Activated CD8-positive, alpha-beta memory T cell treated with anti-CD3 and anti-CD28 coated beads, Interleukin-2, amount 50 U/mL, for 4 hours (primary cell): Measurements from ENCODE around the gene LRCH4.
A peak's percentile ranks its signal among the peaks of the same experiment; 100 is the strongest.

Source experiments
- DNase-seq: peaks from one replicate; pipeline ENCODE4 v3.0.0-alpha.2; 2020

Gene LRCH4, protein sequence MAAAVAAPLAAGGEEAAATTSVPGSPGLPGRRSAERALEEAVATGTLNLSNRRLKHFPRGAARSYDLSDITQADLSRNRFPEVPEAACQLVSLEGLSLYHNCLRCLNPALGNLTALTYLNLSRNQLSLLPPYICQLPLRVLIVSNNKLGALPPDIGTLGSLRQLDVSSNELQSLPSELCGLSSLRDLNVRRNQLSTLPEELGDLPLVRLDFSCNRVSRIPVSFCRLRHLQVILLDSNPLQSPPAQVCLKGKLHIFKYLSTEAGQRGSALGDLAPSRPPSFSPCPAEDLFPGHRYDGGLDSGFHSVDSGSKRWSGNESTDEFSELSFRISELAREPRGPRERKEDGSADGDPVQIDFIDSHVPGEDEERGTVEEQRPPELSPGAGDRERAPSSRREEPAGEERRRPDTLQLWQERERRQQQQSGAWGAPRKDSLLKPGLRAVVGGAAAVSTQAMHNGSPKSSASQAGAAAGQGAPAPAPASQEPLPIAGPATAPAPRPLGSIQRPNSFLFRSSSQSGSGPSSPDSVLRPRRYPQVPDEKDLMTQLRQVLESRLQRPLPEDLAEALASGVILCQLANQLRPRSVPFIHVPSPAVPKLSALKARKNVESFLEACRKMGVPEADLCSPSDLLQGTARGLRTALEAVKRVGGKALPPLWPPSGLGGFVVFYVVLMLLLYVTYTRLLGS

DNA sequence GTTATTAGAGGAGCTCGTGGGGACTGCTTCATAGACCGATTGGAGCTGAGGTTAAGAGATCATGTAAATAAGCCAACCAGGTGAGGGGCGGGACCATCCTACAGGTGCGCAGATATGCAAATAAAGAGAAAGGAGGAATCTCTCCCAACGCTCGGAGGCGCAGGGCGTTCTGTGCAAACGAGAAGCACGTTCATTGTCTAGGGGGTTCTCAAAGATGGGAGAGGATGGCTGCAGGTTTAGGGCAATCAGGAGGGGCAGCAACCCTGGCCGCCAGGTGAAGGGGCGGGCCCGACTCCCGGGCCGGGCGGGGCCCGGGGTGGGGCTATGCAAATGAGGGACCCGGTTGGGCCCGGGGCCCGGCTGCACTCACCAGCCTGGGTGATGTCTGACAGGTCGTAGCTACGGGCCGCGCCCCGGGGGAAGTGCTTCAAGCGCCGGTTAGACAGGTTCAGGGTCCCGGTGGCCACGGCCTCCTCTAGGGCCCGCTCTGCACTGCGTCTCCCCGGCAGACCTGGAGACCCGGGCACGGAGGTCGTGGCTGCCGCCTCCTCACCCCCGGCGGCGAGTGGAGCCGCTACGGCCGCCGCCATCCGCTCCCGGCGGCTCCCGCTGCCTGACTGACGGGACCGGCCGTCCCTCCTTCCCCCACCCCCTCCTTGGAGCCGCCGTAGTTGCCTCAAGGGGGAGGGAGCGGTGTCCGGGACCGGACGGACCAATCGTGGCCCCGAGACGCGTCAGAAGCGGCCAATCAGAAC is at the start of gene LRCH4:
Gene LRCH4, minus strand, starts transcription at position 619 of the 755 bp plus-strand sequence. Its CDS starts 29 bp downstream, at position 590.
- DNase-seq: peak; percentile 57

DNA sequence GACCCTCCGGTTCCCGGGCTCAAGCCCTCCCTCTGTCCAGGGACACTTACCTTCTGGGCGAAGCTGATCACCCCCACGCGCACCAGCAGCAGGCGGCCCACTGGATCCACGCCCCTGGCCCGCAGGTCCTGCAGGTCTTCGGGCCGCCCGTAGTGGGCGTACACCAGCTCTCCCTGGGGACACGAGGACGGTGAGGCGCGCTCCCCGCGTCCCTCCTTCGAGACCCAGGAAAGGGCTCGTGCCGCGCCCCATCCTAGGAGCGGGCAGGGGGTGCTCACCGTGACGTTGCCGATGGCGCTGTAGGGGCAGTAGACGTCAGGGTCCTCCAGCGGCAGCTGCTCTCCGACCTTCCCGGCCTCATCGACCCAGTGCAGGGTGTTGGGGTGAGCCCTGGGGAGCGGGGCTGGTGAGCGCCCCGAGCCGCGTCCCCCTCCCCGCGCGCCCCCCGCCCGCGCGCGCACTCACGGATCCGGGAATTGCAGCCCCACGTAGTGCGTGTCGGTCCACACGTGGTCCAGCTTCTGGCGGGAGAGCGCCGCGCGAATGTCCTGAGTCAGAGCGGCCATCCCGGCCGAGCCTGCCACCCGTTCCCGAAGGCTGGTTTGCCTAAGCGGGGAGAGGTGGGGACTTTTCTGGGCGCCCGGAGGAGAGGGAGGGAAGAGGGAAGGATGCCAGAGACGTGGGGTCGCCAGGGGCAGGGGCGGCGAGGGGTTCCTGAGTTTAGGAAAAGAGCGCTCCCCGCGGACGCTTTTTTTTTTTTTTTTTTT is 47.2 kb upstream of the LRCH4 start:
- peak; percentile 54 for DNase-seq

GRCh38 chr7:100630066-100630465 is 44.1 kb upstream of the LRCH4 start:
- no peak for DNase-seq

DNA sequence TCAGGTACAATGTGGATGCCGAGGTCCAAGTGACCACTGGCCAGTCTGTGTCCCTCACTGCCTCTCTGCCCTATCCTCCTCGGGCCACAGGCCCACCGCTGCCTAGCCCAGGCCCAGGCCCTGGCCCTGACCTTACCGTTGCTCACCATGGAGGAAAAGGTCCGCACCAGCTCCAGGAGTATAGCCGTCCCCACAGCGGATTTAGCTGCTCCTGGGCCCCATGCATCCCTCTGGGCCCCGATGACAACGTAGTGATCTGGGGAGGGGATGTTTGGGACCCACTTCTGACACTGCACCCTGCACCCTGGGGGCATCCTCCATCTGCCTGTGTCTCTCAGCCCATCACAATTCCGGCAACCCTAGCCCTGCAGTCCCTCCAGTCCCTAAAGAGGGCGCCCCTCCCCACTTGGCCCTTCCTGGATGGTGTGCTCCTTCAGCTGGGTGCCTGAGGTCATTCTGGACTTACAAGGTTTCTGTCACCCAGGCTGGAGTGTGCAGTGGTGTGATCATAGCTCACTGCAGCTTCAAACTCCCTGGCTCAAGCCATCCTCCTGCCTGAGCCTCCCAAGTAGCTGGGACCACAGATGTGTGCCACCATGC is 43.3 kb upstream of the LRCH4 start:
- no peak for DNase-seq

- DNase-seq: no peak
Measured at GRCh38 chr7:100627238-100627549, 41.3 kb upstream of the LRCH4 start.

DNA sequence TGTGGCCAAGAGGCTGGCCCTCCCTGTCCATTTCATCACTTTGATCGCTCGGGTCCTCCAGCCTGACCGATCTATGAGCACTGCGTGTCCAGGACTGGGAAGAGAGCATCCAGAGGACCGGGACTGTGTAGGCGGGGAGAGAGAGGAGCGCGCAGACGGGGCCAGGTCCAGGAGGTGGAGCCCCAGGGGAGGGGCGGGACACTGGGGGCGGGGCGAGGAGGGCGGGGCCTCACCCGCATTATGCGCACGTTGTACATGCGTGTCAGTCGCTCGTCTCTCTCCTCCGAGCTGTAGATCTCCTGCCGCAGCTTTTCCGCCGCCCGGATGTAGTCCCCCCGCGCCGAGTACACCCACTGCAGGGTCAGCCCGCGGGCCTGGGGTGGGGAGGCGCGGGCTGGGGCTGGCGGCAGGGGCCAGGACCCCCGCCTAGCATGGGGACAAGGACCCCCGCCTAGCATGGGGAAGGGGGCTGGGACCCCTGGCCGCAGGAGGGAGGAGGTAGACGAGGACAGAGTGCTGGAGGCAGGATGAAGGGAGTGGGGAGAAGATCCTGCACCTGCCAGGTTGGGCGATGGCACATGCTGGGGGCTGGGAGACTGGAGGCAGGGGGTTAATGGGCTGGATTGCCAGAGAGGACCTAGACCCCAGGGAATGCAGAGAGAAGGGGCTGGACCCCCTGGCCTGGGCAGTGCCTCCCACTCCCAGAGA is 40.8 kb upstream of the LRCH4 start:
- peak; percentile 83 for DNase-seq

- no peak for DNase-seq
Measured at GRCh38 chr7:100626055-100626454, 40.1 kb upstream of the LRCH4 start.

DNA sequence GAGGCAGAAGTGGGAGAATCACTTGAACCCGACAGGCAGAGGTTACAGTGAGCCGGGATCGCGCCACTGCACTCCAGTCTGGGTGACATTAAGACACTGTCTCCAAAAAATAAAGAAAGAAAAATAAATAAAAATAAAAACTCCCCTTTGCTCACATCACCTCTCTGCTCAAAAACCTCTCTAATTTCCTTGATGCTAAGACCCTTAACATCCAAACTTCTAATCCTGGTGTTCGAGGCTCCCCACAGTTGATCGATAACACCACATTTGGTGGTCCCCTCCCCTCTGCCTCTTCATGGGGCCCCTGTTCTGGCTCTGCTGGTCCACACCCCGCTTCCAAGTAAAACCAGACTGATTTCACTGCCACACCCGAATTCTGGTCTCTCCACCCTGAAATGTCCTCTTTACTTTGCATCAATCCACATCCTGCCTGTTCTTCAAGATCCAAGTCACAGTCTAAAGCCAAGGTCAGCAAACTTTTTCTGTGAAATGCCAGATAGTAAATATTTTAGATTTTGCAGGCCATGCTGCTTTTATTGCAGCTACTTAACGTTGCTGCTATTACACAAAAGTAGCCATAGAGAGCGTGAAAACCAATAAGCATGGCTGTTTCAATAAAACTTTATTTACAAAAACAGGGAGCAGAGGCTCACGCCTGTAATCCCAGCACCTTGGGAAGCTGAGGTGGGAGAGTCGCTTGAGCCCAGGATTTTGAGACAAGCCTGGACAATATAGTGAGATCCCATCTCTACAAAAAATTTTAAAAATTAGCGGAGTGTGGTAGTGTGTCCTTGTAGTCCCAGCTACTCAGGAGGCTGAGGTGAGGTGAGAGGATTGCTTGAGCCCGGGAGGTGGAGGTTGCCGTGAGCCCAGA is 38.3 kb upstream of the LRCH4 start:
- DNase-seq: no peak

DNA sequence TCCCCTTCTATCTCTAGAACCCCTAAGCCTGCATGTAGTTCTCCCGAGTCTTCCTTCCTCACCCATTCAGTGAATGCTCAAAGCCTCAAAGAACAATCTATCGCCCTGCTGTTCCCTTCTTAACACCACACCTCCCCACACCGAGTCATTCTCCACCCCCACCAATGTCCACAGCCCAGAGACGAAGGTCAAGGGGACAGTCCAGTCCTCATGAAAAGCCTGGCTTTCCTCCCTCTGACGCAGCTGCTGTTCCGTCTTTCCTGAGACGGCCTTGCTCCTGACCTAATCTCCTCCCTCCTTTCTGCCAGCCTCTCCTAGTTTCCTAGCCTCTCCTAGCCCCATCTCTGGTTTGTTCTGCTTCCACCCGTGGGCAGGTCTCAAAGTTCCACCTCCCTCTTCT is 35.6 kb upstream of the LRCH4 start:
- DNase-seq: no peak

- no peak for DNase-seq
Measured at GRCh38 chr7:100620804-100621203, 34.9 kb upstream of the LRCH4 start.

- no peak for DNase-seq
Measured at GRCh38 chr7:100620239-100620638, 34.3 kb upstream of the LRCH4 start.

- DNase-seq: no peak
Measured at GRCh38 chr7:100614308-100614861, 28.5 kb upstream of the LRCH4 start.

DNA sequence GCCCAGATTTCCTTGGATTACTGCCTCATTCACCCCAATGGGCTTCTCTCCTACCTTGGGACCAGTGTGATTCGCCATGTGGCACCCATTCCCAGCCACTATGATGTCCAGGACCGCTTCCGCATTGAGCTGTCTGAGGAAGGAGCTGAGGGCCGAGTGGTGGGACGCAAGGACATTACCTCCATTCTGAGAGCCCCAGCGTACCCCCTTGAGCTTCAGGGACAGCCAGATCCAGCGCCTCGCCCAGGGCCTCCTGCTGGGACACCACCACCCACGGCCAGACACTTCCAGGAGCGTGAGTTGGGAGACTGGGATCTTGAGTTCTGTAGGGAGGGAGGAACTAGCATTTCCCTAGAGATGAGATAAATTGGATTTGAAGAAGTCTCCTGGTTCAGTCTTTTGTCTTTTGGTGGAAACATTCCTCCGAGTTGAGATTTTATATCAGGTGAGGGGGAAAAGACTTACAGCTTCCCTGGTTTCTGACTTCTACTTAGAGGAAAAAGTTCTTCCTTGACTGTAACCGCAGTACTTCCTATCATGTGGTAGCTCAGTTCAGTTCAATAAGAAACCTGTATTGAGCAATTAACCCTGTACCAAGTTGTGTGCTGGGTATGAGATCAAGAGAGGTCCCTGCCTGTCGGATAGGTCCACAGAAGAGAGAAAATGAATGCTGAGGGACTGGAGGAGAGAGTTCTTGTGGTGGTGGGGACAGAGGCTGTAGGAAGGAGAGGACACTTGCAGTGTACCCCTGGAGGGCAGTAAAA is 27.7 kb upstream of the LRCH4 start:
- DNase-seq: no peak

GRCh38 chr7:100612730-100613390 is 26.9 kb upstream of the LRCH4 start:
- DNase-seq: no peak

GRCh38 chr7:100611983-100612729 is 26.2 kb upstream of the LRCH4 start, which contains the start of gene MOSPD3:
Gene MOSPD3 (plus strand): TSS chr7:100612540. CDS start chr7:100612792, 252 bp downstream.
- peak; percentile 98 for DNase-seq

GRCh38 chr7:100609958-100610357 is 24.0 kb upstream of the LRCH4 start:
- DNase-seq: no peak

- no peak for DNase-seq
Measured at GRCh38 chr7:100607111-100607510, 21.2 kb upstream of the LRCH4 start.

DNA sequence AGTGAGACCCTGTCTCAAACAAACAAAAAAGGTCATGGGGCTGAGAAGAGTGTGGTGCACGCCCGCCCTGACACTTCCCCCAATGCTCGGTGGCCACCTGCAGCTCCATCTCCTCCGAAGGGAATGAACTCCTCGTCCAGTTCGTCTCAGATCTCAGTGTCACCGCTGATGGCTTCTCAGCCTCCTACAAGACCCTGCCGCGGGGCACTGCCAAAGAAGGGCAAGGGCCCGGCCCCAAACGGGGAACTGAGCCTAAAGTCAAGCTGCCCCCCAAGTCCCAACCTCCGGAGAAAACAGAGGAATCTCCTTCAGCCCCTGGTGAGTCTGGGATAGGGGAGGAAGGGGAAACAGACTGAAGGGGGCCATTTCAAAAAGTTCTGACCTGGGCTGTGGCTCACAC is 20.4 kb upstream of the LRCH4 start:
- DNase-seq: no peak
